Mammary epithelial cell (primary cell): ENCODE results near the gene NUP160.

ENCODE experiments used
- CTCF ChIP-seq, 2 donors: IDR thresholded peaks in 1 of 2; conservative IDR thresholded peaks in 1 of 2; 2 replicates each; pipeline ENCODE4 v1.5.1; 2011 to 2012; ENCODE audit warnings: inconsistent platforms in 2 of 2, low read length in 2 of 2, mild to moderate bottlenecking in 2 of 2, control low read depth in 1 of 2, low read depth in 1 of 2; ENCODE audit not compliant: insufficient read depth in 1 of 2; ENCODE audit errors: extremely low read depth in 1 of 2
- EZH2 ChIP-seq: IDR thresholded peaks from 2 replicates; pipeline ENCODE4 v1.6.1; 2012; ENCODE audit warnings: low read length, inconsistent platforms, borderline replicate concordance

- no peak for TF ChIP-seq CTCF (conservative IDR thresholded peaks at IDR 0.05 in 1 of 2, IDR thresholded peaks at IDR 0.05 in 1 of 2; ENCODE audit: extremely low read depth in 1 of 2, insufficient read depth in 1 of 2, low read depth in 1 of 2, low read length in 2 of 2)
- TF ChIP-seq EZH2 = no peak
These were observed 22.3 kb upstream of the NUP160 start for GRCh38 chr11:47870404-47870803.
